GM18858 (cell line): ENCODE data around the gene SMIM14.
"Not testable (repeated sequence)": the region's sequence is repeated elsewhere in the genome, so short reads cannot be mapped to it uniquely, and the experiment has no call there.

Experiments used
- ATAC-seq: cut with Tn5 transposase; IDR thresholded peaks from one replicate; pipeline ENCODE4 v1.9.1; 2021; ENCODE audit not compliant: unreplicated experiment

The SMIM14 gene

GRCh38 chr4:39648827-39649558, 10.3 kb upstream of the SMIM14 start:
- ATAC-seq, result no peak

GRCh38 chr4:39648213-39648612, 9.5 kb upstream of the SMIM14 start:
- no peak for ATAC-seq

- no peak for ATAC-seq
Measured at GRCh38 chr4:39642885-39643552, 4.4 kb upstream of the SMIM14 start.

- ATAC-seq, result no peak
Measured at GRCh38 chr4:39641451-39641850, 2.8 kb upstream of the SMIM14 start.

- peak; percentile 3 for ATAC-seq
Measured at GRCh38 chr4:39637586-39638353, 895 bp downstream of the SMIM14 start.

GRCh38 chr4:39637221-39637585, 1.5 kb downstream of the SMIM14 start:
- ATAC-seq, result no peak

GRCh38 chr4:39636531-39637184, 2.0 kb downstream of the SMIM14 start:
- ATAC-seq, result no peak

- ATAC-seq, result no peak
Measured at GRCh38 chr4:39635023-39635422, 3.6 kb downstream of the SMIM14 start.

- ATAC-seq, result peak; percentile 51
Measured at GRCh38 chr4:39631700-39632079, 7.0 kb downstream of the SMIM14 start.

- ATAC-seq, result no peak
Measured at GRCh38 chr4:39627413-39627812, 11.3 kb downstream of the SMIM14 start.

GRCh38 chr4:39626913-39627312, 11.8 kb downstream of the SMIM14 start:
- no peak for ATAC-seq

- peak; percentile 61 for ATAC-seq
Measured at GRCh38 chr4:39626261-39626660, 12.4 kb downstream of the SMIM14 start.

GRCh38 chr4:39621582-39621981, 17.1 kb downstream of the SMIM14 start:
- ATAC-seq, result no peak

- no peak for ATAC-seq
Measured at GRCh38 chr4:39620551-39621313, 17.9 kb downstream of the SMIM14 start.

- no peak for ATAC-seq
Measured at GRCh38 chr4:39617534-39617933, 21.1 kb downstream of the SMIM14 start.

GRCh38 chr4:39616651-39617050, 22.0 kb downstream of the SMIM14 start:
- ATAC-seq, result no peak

- not testable (repeated sequence) for ATAC-seq
Measured at GRCh38 chr4:39616112-39616511, 22.6 kb downstream of the SMIM14 start.

- ATAC-seq, result no peak
Measured at GRCh38 chr4:39614487-39615162, 24.0 kb downstream of the SMIM14 start.

- ATAC-seq, result no peak
Measured at GRCh38 chr4:39613093-39613656, 25.5 kb downstream of the SMIM14 start.

- ATAC-seq, result peak; percentile 95
Measured at GRCh38 chr4:39609454-39609931, 29.2 kb downstream of the SMIM14 start.
